GM18526 (cell line): ENCODE results near the gene CHRND.

Experiments
- POLR2A ChIP-seq: IDR thresholded peaks from 3 replicates; pipeline ENCODE4 v1.6.1; 2011; ENCODE audit not compliant: insufficient read length; ENCODE audit errors: extremely low read depth

The CHRND gene

GRCh38 chr2:232551776-232552175 is 25.8 kb downstream of the CHRND start:
- no peak for TF ChIP-seq POLR2A

DNA sequence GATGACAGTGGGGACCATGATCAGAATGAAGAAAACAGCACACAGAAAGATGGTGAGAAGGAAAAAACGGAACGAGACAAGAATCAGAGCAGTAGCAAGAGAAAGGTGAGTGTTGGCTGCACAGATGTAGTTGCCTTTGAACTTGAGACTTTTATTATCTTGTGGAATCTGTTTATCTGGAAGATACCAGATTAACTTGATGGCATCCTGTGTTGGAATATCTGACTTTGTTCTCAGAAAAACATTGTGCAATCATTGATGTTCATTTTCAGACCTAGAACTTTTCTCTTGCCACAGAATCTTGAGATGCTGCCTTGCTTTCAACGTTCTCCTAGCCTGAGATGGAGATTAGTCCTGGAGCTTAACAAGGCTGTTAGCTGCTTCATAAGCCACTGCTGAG is 30.5 kb downstream of the CHRND start:
- no peak for TF ChIP-seq POLR2A

DNA sequence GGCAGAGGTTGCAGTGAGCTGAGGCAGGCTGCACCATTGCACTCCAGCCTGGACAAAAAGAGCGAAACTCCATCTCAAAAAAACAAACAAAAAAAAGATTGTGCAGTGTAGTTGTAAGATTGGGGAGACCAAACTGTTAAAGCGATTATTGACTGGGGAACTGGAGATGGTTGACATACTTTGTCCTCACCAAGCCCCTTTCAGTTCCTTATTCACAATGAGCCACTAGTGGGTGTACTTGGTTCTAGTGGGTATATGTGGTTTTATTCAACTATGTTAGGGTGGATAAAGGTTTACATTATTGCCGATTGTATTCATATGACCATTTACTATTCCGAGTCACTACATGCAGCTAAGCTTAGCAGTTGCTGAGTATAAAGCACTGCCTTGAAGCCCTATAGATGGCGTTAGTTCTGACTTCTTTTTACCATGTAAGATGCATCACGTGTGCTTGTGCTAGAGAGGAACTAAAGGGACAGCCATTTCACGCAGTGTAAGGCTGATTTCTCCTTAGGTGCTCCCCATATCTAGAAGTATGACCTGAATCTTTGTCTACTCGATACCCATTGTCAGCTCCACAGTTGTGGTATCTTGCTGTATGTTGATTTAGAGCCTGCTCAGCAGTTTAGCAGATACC is 36.7 kb downstream of the CHRND start:
- TF ChIP-seq POLR2A = no peak

DNA sequence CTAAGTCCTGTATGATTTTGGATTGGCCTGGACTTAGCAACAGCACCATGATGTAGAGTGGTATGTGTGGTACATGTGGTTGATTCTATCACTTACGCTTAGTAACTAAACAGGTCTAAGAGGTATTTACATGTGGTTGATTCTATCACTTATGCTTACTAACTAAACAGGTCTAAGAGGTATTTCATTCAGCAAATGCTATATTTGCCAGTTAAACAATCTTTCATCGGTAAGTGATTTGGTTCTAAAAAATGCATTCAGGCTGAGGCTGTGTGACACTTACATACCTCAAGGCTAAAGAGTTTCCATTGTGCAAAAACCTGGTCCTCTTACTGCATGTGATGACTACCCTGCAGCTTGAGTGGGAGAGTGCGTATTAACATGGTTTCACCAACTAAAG is 37.6 kb downstream of the CHRND start:
- no peak for TF ChIP-seq POLR2A

DNA sequence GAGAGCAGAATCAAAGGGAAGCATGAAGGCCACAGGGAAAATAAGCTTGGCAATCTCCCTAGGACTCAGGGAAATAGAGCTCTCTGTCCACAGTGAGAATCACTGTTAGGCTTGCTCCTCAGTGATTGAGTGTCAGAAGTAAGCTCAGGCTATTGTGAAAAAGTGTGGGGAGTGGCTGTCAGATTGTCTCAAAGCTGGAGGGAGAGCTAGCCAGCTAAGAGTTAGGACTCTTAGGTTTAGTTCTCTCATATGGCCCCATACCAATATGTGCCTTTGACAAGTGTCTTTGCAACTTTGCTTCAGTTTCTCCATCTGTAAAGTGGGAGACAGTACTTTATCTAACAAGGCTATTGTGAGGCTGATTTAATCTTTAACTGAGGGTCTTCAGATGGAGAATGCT is 41.8 kb downstream of the CHRND start:
- no peak for TF ChIP-seq POLR2A

DNA sequence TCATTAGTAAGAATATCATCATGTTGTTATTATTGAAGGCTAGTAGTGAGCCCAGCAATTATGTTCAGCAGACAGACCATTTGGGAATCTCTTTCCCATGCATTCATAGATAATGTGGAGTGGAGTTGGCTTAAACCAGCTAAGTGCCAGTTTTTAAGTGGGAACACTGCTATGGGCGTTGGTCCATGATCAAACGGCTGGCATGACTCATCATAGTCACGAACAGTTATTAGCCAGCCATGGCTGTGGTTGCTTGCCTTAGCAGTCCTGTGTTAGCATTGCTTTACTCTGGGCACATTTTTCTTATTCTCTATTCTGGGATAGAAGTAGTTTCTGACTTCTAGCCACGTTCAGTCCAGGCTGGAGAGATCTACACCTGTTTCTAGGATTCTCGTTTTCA is 42.2 kb downstream of the CHRND start:
- no peak for TF ChIP-seq POLR2A

GRCh38 chr2:232569541-232569940 is 43.6 kb downstream of the CHRND start:
- no peak for TF ChIP-seq POLR2A

GRCh38 chr2:232571026-232571474 is 45.1 kb downstream of the CHRND start:
- TF ChIP-seq POLR2A = no peak

- no peak for TF ChIP-seq POLR2A
These were observed 47.1 kb downstream of the CHRND start for GRCh38 chr2:232573042-232573441.

GRCh38 chr2:232573771-232574435 is 47.9 kb downstream of the CHRND start:
- TF ChIP-seq POLR2A = no peak

DNA sequence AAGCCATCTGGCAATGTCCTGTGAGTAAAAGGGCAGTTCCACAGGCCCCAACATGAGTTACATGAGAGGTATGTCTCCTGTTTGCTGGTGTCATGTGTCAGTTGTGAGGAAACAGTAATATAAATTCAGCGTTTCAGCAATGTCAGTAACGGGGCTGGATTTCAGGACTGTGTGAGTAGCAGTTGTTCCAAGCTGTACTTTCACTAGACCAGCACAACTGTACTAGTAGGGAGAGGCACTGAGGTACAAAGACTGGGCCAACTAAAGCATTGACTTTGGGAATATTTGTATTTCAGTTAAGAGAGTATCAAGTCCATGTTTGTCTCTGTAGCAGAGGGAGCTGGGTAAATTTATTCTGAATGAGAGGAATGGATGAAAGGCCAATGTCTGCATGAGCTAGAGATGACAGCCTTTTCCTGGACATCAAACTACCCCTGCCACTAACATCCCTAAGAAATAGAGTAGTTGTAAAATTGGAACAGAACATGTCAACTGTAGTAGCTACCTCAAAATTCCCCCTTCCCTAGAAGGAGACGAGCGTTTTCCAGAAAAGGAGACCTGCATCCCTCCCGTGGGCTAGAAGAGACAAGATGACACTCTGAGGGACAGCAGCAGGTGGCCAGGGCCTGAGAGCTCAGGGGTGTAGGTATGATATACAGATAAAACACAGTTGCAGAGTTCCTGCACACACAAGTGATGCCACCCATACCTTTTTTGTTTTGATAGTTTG is 48.9 kb downstream of the CHRND start:
- TF ChIP-seq POLR2A = no peak

DNA sequence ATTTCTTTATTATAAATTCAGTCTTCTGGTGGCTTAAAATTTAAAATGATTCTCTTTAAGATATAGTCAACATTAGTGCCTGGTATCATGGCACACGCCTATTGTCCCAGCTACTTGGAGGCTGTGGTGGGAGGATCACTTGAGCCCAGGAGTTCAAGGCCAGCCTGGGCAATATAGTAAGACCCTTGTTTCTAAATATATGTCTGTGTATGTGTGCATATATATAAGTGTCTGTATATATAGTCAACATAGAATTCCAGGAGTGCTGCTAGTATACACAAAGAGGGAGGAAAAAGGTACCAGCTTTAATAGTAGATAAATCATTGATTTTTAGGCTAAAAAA is 49.4 kb downstream of the CHRND start:
- TF ChIP-seq POLR2A = no peak

DNA sequence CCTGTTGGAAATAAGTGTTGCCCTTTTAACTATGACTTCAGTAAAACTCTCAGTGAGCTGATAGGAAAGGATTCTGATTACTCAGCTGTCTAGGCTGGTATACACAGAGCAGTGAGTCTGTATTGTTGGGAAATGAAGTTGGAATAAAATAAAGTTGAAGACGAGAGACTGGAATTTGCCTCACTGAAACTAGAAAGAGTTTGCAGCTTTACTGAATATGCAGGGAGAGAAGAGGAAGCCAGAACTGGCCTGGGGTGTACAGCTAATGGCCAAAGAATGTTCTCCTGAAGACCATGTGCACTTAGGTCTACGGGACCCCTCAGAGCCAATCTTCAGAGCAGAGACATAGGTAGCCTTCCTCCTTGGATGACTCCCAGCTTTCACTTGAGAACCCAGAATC is 51.0 kb downstream of the CHRND start:
- no peak for TF ChIP-seq POLR2A

DNA sequence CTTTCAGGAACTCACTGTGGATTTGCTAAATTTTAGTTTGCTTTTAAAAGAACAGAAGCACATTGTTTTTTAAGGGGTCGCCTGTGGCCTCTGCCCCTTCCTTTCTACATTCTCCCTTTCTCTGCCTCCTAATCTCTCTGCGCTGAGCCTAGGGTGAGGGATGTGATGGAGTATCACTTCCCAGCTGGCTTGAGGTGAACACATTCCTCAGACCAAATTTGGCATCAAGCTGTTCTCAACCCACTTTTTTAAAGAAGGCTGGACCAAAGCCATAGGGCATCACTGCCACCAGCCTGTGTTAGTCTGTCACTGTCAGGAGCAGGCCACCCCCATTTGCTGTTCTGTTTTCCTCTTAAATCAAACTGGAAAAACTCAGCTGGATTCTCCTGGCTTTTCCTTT is 51.9 kb downstream of the CHRND start:
- no peak for TF ChIP-seq POLR2A

DNA sequence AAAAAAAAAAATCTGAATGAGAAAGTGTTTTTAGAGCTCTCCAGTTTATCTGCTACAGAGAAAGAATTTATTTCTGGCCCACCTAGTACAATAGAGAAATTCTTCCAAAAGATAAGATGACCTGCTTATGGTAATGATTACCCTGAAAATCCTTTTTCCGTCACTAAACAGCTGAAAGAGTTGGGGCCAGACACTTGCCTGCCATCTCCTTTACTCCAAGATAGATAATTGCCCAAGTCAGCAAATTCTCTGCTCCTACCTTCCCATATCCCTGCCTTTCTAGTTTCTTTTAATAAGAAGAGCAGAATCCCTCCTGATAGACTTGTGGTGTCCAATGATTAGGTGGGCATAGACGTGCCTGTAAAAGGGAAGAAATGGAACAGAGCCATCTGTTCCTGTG is 52.7 kb downstream of the CHRND start:
- TF ChIP-seq POLR2A = no peak

GRCh38 chr2:232580648-232580981 is 54.7 kb downstream of the CHRND start:
- TF ChIP-seq POLR2A = no peak
